HL-60/S4 treated with phorbol 12-myristate 13-acetate at 8.2 ng/mL for 4 days and 3 days (cell line): Measurements from ENCODE around the gene CNOT1.
"Not testable (repeated sequence)": the region's sequence is repeated elsewhere in the genome, so short reads cannot be mapped to it uniquely, and the experiment has no call there.

Experiments used
- in situ Hi-C: fragments of 300-500 bp; cut with MboI; formaldehyde crosslinking; loops from 2 replicates; pipeline ENCODE4 v1.15.0; 2022; ENCODE audit warnings: low sequenced_read_pairs

The CNOT1 gene

DNA sequence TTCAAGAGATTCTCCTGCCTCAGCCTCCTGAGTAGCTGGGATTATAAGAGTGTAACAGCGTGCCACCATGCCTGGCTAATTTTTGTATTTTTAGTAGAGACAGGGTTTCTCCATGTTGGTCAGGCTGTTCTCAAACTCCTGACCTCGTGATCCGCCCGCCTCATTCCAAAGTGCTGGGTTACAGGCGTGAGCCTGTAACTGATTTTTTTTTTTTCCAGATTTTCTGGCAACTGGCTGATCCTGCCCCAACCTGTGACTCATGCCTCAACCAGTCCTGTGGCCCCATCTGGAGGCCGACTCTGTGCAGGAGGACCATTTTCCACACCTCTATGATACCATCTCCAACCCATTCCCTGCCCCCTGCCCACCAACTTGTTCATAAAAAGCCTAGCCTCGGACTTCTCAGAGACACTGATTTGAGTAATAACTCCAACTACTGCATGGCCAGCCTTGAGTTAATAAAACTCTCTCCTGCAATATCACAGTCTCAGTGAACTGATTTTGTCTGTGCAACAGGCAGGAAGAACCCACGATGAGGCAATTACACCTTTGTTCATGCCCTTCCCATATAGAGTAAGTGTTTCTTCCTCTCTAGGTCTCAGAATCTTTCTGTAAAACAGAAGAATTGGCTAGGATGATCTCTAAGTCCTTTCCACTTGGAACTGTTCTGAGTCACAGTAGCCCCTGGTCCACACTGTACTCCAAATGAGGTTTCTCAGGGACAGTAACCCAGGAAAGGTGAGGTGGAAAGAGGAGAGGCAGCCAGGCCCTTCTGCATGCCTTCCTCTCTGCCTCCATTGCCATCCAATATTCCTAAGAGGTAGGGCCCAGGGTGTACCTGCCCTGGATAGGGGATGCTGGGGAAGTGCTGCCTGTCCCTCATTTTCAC, 8.8 kb upstream of the CNOT1 start:
- in situ Hi-C loops = no loop called here

DNA sequence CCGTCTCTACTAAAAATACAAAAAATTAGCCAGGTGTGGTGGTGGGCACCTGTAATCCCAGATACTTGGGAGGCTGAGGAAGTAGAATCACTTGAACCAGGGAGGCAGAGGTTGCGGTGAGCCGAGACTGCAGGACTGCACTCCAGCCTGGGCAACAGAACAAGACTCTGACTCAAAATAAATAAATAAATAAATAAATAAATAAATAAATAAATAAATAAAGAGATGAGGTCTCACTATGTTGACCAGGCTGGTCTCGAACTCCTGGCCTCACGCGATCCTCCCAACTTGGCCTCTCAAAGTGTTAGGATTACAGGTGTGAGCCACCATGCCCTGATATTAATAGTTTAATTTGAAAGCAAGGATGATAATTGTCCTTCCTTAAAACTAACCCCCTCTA, 7.4 kb upstream of the CNOT1 start:
- in situ Hi-C loops = not testable (repeated sequence)

DNA sequence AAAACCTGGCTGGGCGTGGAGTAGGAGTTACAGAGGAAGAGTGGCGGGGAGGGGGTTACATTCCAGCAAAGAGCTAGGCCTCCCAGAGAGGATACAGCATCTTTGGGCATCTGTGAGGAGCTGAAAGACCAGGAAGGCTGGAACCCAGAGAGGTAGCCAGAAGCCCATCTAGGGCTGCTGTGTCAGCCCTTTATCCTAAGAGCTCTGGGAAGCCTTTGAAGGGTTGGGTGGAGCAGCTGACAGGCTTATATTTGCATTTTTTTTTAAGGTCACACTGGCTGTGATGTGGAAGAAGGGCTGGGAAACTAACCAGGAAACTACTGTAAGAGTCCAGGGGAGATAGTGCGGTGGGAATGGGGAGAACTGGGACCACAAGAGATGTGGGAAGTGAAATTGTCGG, 6.8 kb upstream of the CNOT1 start:
- in situ Hi-C loops = no loop called here

DNA sequence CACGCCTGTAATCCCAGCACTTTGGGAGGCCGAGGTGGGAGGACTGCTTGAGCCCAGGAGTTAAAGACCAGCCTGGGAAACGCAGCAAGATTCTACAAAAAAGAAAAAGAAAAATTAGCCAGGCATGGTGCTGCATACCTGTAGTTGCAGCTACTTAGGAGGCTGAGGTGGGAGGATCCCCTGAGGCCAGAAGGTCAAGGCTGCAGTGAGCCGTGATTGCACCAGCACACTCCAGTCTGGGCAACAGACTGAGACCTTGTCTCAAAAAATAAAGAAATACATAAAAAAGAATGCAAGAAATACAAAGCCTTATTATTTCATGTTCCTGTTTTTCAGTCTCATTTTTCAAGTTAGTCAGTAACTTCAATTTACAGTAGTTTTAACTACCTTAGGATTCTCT, 5.9 kb upstream of the CNOT1 start:
- in situ Hi-C loops = no loop called here

DNA sequence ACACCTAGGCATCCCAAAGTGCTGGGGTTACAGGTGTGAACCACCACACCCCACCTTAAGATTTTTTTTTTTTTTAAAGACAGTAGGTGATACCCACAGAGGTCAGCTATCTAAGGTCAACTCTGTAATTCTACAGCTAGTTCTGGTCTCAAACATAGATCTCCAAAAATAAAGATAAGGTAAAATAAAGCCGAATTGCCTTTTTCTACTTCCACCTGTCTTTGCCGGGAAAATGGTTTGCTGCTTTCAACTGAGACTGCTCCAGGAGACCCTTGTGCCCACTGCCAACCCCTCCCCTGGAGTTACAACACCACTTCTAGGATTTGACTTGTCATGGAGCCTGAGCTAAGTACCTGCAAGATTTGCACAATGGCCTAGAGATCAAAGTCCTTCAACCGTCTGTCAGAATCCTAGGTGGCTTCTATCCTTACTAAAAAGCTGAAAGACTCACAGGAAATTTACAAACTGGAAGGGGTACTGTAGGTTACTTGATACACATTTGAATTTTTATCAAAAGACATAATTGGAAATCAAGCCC, 4.7 kb upstream of the CNOT1 start:
- in situ Hi-C loops = no loop called here

DNA sequence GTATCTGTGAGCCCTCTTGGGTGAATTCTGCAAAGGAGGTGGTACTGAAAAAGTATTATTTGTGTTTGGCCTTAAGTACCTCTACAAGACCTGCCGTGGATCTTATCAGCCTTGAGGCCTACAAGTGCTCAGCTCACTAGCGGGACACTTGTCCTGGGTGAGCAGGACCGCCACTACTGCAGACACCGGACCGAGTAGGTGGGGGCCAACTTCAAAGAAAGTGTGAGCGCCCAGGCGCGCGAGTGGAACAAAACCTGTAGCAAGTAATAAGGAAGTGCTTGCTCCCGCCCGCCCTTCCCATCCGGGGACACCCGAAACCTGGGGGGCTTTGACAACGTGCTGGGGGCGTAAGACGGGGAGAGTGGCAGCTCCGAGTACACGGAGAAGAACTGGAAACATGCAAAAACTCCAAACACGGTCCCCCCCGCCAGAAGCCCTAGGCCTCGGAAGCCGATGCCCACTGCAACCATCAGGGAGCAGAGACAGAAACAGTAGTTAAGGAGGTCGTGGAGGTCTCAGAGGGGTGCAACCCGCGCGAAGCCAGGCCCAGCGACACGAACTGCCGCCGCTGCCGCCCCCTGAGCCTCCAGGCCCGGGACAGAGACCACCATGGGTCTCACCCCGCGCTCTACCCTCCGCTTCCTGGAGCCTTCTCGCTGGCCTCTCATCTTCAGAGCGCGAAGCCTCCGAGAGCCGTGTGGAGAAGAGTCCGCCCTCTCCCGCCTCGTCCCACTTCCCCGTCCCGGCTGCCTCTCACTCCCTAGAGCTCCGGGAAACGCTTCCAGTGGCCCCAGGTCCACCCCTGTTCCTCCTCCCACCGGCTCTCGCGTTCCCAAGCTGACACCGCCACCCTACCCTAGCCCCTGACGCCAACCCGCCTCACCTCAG, 537 bp downstream of the CNOT1 start:
- in situ Hi-C loops = no loop called here

DNA sequence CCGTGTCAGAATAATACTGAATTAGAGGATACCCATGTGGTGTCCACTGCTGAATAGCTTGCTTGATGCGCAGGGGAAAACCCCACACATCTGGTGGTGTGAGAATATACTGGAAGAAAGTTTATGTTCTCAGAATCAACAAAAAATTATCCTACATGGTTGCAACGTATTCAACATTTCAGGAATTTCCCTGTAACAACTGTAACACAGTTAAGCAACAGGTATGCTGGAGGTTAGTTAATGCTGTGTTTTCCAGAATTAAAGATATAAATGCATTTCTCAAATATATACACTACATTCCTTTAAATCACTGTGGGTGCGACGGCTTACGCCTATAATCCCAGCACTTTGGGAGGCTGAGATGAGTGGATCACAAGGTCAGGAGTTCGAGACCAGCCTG, 5.4 kb downstream of the CNOT1 start:
- in situ Hi-C loops = no loop called here

DNA sequence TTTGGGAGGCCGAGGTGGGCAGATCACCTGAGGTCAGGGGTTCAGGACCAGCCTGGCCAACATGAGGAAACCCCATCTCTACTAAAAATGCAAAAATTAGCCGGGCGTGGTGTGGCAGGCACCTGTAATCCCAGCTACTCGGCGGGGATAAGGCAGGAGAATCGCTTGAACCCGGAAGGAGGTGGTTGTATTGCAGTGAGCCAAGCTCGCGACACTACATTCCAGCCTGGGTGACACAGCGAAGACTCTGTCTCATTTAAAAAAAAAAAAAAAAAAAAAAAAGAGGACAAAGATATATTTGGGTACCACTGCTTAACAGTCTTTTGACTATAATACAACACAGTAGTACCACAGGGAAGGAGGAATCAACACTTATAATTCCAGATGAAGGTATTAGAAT, 9.2 kb downstream of the CNOT1 start:
- in situ Hi-C loops = no loop called here

DNA sequence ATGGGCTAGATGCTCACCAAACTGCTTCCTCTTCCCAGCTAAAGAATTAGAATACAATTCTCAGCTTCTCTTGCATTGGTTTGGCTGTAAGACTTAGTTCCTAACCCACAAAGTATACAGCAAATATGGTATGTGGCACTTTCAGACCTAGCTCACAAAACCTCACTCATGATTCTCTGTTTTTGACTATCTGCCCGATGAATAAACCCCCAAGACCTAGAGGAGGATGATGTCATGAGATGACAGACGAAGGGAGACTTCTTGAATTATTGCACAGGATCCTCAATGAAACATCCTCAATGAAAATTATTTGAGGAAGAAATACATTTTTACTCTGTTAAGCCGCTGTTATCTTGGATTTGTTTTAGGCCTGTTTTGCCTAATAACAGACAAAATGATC, 14.3 kb downstream of the CNOT1 start:
- in situ Hi-C loops = no loop called here

DNA sequence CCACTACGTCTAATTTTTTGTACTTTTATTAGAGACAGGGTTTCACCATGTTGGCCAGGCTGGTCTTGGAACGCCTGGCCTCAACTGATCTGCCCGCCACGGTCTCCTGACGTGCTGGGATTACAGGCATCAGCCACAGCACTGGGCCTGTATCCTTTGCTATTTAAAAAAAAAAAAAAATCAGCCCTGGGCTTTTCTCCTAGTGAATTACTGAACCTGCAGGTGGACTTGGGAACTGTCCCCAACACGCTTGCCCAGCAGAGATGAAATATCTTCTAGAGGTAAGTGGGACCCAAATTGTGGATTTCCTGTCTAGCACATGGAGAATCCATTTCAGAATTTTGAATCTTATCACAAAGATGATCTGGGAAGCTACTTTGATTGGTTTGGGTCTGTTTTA, 14.8 kb downstream of the CNOT1 start:
- in situ Hi-C loops = no loop called here

DNA sequence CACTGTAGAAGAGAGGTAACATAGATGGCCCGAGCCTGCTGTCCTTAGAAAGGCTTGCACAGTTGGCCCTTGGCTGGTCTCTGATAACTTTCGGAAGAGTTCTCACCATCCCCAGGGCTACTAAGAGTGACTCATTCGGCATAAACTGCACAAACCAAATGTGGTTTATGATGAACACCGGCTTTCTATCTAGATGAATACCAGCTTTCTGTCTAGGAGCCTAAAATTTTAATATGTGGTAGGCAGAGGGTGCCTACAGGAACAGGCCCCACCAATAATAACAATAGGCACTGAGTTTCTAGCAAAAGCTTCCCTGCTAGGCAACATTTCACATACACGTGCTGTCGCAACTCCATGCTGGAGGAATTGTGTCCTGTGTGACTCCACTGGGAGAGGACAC, 15.4 kb downstream of the CNOT1 start:
- in situ Hi-C loops = no loop called here

DNA sequence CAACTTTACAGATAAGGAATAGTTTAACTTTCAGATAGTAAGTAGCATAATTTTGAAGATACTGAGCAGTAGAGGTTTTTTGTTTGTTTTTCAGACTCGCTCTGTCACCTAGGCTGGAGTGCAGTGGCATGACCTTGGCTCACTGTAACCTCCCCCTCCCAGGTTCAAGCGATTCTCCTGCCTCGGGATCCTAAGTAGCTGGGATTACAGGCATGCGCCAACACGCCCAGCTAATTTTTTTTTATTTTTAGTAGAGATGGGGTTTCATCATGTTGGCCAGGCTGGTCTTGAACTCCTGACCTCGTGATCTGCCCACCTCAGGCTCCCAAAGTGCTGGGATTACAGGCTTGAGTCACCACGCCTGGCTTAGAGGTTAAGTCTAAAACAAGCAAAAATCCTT, 16.7 kb downstream of the CNOT1 start:
- in situ Hi-C loops = not testable (repeated sequence)

DNA sequence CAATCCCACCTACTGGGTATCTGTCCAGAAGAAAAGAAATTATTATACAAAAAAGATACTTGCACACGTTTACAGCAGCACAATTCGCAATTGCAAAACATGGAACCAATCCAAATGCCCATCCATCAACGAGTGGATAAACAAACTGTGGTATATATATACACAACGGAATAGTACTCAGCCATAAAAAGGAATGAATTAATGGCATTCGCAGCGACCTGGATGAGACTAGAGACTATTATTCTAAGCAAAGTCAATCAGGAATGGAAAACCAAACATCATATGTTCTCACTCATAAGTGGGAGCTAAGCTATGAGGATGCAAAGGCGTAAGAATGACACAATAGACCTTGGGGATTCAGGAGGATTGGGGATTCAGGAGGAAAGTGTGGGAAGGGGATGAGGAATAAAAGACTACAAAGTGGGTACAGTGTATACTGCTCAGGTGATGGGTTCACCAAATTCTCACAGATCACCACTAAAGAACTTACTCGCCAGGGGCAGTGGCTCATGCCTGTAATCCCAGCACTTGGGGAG, 21.0 kb downstream of the CNOT1 start:
- in situ Hi-C loops = no loop called here

DNA sequence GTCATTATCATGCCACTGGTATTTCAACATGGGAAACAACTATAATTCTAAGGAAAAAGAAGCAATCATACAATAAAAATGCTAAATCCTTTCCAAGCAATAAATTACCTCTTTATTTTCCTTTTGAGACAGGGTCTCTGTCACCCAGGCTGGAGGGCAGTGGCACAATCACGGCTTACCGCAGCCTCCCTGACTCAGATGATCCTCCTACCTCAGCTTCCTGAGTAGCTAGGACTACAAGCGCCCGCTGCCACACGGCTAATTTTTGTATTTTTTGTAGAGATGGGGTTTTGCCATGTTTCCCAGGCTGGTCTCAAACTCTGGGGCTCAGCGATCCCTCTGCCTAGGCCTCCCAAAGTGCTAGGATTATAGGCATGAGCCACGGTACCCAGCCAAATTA, 24.1 kb downstream of the CNOT1 start:
- in situ Hi-C loops = no loop called here

DNA sequence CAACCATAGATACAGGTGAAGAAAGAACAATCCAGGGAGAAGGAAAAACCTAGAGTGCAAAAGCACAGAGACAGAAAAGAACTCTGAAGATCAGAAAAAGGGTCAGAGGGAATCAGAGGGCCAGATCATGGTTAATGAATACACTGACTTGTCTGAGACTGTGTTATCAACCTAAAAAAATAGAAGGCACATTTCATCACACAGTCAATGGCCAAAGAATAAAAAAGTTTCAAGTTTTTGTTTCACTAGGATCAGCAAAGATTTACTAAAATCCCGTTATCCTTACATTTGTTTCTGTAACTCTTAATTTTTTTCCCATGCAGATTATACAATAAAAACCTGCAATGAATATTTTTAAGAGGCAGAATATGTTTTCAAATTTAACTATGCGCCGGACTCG, 38.5 kb downstream of the CNOT1 start:
- in situ Hi-C loops = no loop called here

DNA sequence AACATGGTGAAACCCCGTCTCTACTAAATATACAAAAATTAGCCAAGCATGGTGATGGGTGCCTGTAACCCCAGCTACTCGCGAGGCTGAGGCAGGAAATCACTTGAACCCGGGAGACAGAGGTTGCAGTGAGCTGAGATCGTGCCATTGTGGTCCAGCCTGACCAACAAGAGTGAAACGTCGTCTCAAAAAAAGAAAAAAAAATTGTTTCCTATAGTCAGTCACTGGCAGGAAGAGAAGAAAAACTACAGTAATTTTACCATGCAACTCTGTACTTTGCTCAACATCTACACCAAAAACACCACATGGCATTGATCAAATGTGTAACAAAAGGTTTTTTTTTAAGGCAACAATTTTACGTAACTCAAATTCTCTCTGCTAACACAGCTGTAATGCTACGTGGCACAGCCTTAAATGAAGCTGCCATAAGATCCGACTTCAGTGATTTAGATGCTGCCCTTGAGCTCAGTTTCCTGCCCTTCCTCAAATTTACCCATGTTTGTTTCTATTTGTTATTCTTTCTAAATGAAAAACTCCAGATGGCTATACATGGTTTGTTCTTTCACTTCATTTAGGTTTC, 40.2 kb downstream of the CNOT1 start:
- in situ Hi-C loops = no loop called here

DNA sequence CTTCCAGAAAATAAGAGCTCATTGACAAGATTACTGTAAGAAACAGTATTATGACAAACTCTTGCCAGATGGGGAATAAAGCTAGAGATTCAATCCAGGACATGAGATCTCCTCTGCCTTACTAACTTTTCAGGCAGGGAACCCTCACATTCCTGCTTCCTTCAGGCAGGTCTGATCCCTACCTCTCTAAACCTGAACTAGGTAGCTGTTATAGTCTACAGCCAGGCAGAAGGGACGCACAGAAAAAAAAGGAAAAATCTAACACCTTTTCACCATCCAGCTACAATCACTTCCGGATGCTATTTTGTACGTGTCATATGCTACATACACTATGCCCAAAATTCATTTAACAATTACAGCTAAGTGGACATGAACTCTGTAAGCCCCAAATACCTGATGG, 41.2 kb downstream of the CNOT1 start:
- in situ Hi-C loops = no loop called here

DNA sequence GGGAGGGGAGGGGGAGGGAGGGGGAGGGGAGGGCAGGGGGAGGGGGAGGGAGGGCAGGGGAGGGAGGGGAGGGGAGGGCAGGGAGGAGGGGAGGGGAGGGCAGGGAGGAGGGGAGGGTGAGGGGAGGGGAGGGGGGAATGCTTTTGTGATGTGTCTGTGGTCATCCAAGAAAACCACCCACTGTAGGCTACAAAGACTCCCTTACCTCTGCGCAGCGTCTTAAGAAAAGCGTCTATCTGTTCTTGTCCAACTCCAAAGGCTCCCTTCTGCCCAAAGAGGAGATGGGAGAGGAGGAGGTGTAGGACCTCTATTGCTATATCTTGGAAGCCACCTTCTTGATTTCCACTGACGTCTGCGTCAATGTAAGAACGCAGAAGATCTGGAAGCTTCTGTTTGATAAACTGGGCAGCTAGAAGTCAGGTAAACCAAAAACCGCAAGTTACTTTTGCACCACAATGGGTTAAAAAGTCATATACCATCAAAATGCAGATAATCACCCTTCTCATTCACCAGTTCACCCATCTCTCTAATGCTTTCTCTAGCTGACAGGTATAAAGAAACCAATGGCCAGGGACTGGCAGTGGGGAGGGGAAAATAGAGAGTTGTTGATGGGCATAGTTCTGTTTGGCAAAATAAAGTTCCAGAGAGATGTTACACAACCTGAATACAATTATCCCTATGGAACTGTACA, 43.1 kb downstream of the CNOT1 start:
- in situ Hi-C loops = no loop called here

DNA sequence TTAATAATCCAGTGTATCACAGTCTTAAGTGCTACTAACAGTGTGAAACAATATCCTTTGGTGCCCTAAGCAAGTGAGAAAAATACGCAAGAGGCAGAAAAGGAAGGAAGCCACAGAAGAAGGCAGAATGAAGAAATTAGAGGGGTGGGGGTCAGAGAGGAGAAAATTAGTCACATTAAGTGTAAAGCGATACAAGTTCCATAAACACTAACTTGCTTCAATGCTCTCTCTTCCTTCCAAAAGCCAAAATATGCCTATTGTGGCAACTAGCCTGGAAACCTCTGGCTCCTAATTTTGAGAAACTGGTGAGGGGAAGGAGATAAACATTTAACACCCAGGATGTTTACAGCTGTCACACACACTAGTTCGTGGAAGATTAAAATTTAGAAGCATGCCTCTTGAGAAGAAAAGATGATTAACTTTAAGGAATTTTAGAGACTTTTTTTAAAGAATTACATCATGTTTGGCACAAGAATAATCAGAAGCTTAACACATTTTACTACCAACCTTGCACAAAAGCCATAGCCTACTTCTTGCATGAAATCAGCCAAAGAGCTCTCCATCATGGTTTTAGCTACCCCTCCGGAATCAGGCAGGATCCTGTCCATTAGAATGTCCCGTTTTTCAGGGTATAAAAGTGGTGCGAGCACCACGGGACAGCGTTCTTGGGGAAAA, 44.7 kb downstream of the CNOT1 start:
- in situ Hi-C loops = no loop called here
